HG02623 (cell line): ENCODE results near the gene EIF2B2.
"Not testable (repeated sequence)": the region's sequence is repeated elsewhere in the genome, so short reads cannot be mapped to it uniquely, and the experiment has no call there.

Experiments used
- ATAC-seq: cut with Tn5 transposase; IDR thresholded peaks from one replicate; pipeline ENCODE4 v1.9.1; 2021; ENCODE audit warnings: moderate library complexity; ENCODE audit not compliant: unreplicated experiment

Gene EIF2B2

GRCh38 chr14:74988131-74988530 is 14.6 kb upstream of the EIF2B2 start:
- ATAC-seq: no peak

- ATAC-seq: no peak
Observed at GRCh38 chr14:74988993-74989392, 13.7 kb upstream of the EIF2B2 start.

GRCh38 chr14:74994182-74994581 is 8.5 kb upstream of the EIF2B2 start:
- not testable (repeated sequence) for ATAC-seq

DNA sequence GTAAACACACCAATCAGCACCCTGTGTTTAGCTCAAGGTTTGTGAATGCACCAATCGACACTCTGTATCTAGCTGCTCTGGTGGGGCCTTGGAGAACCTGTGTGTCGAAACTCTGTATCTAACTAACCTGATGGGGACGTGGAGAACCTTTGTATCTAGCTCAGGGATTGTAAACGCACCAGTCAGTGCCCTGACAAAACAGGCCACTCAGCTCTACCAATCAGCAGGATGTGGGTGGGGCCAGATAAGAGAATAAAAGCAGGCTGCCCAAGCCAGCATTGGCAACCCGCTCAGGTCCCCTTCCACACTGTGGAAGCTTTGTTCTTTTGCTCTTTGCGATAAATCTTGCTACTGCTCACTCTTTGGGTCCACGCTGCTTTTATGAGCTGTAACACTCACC is 6.9 kb upstream of the EIF2B2 start:
- not testable (repeated sequence) for ATAC-seq

- no peak for ATAC-seq
Observed at GRCh38 chr14:75001261-75001660, 1.5 kb upstream of the EIF2B2 start.

DNA sequence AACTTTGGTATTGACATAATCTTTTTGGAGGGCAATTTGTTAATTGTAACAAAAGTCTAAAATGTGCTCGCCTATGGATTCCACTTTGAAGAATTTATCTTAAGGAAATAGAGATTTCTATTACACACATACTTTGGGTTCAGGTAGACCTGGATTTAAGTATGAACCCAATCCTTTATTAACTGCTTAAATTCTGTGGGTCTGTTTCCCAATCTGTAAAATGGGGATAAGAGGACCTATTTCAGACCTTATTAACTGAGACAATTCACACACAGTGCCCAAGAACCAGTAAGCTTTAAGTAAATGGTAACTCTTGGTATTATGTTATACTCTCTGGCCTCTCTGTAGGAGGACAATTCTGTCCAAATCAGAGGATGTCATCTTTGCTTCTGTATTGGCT is 822 bp upstream of the EIF2B2 start:
- no peak for ATAC-seq

GRCh38 chr14:75003250-75004027 is 718 bp downstream of the EIF2B2 start:
- no peak for ATAC-seq

DNA sequence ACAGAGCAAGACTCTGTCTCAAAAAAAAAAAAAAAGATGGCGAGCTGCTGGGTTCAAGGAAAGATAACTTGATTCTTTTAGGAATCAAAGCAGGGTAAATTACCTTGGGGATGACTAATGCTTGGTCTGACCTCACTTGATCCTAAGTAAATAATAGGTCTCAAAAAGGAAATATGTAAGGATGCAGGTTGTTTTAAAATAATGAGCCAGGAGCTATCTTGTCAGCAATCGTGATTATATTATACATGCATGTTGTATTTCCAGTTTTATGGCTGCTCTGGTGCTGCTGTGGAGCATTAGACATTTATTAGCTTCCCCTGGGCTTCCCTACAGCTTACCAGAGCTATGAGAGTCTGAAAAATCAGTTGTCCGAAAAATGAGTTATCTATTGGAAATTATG is 2.6 kb downstream of the EIF2B2 start:
- ATAC-seq: no peak

GRCh38 chr14:75009176-75009575 is 6.5 kb downstream of the EIF2B2 start:
- ATAC-seq: no peak

GRCh38 chr14:75010472-75011093 is 7.9 kb downstream of the EIF2B2 start:
- no peak for ATAC-seq

DNA sequence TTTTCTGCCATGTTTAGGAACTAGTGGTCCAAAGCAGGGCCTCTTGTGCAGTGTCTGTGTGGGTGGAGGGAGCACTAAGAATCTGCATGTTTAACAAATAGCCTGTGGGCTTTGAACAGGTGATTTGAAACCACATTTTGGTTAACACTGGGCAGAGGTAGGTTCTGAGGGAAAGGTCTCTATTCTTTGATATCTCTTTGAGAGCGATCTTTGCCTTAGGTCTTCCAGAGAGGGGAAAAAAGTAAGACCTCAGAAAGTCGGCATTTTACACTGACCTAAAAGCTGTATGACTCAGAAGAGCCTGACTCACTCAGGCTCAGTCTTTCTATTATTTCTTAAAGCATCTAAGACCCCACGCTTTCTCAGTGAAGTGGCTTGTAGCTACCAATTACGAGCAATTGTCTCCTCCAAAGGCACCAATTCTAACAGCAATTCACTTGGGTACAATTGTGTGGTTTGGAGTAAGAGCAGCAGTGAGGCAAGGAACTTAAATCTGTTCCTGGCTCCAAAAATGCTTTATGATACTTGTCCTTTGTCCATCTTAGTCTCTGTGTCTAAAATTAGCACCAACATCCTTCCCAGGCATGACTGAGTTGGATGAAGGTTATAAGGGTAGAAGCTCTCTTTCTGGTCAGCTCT is 8.8 kb downstream of the EIF2B2 start:
- ATAC-seq: no peak

DNA sequence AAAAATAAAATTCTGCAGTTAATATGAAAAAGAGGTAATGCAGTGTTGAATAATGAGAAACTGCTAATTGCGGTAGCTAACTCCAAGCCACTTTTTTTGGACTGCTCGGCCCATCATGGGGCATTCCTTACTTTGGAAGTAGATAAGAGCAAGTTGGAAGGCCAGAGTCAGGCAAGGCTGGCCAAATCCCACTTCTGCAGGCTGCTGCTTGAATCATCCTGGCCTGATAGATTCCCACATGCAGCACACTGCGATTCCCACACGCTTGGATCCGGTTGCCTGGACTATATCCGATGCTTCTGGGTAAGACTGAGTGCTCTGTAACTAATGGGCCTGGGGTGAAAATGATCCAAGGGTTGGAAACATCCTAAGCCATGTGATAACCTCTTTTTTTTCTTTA is 10.6 kb downstream of the EIF2B2 start:
- ATAC-seq: no peak

- ATAC-seq: no peak
Observed at GRCh38 chr14:75015496-75015895, 12.8 kb downstream of the EIF2B2 start.

GRCh38 chr14:75016815-75017214 is 14.1 kb downstream of the EIF2B2 start:
- ATAC-seq: no peak

- ATAC-seq: no peak
Observed at GRCh38 chr14:75018694-75019093, 16.0 kb downstream of the EIF2B2 start.

GRCh38 chr14:75022655-75023054 is 19.9 kb downstream of the EIF2B2 start:
- ATAC-seq: no peak

GRCh38 chr14:75023108-75023507 is 20.4 kb downstream of the EIF2B2 start:
- ATAC-seq: no peak

DNA sequence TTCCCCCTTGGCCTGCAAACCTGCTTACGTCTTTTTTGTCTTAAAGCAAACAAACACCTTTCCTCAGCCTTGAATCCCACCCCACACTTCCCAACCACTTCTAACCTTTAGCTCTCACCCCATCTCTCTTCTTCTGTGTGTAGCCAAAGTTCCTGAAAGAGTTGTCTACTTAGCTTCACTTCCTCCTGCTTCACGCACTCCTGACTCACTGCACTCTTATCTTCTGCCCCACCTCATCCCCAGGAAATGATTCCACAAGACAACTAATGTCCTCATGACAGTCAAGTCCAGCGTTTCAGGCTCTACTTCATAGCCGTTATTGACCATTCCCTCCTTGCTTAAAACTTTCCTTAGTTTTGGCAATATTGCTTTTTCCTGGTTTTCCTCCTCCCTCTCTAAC is 22.4 kb downstream of the EIF2B2 start:
- ATAC-seq: no peak

GRCh38 chr14:75025876-75026275 is 23.2 kb downstream of the EIF2B2 start:
- no peak for ATAC-seq

DNA sequence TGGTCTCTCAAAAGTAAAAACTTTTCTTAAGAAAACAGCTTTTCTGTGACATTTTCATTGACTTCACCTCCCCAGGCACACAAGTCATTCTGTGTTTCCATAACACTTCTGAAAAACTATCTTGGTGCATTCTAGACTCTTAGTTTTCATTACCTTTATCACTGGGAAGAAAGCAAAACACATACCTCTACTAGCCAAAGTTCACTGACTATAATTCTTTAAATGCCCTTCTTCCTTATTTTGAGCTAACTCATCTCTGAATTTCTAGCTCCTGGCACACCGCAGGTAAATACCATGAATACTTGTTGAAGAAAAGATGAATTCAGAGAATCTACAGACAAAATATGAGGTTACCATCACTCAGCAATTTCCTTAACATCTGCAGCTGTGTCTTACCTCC is 27.4 kb downstream of the EIF2B2 start:
- ATAC-seq: no peak

- no peak for ATAC-seq
Observed at GRCh38 chr14:75032939-75033338, 30.2 kb downstream of the EIF2B2 start.

GRCh38 chr14:75040507-75040906 is 37.8 kb downstream of the EIF2B2 start:
- ATAC-seq: no peak
